Keratinocyte (primary cell): ENCODE results near the gene PIGH.

ENCODE experiments used
- EZH2 ChIP-seq: IDR thresholded peaks from one replicate; pipeline ENCODE4 v1.6.1; 2012; ENCODE audit warnings: inconsistent platforms, mild to moderate bottlenecking, low read length, moderate library complexity
- TF ChIP-seq, protein P1 (sequence below), 3 experiments: IDR thresholded peaks in 1 of 3; conservative IDR thresholded peaks in 1 of 3; optimal IDR thresholded peaks in 1 of 3; 2 replicates in 2 of 3; 3 replicates in 1 of 3; pipeline versions ENCODE3 to v1.5.1; 2011; ENCODE audit warnings: low read length in 3 of 3, mild to moderate bottlenecking in 3 of 3, moderate library complexity in 2 of 3, control low read depth in 1 of 3, inconsistent platforms in 1 of 3; ENCODE audit not compliant: insufficient read depth in 2 of 3; ENCODE audit errors: extremely low read depth in 1 of 3

DNA sequence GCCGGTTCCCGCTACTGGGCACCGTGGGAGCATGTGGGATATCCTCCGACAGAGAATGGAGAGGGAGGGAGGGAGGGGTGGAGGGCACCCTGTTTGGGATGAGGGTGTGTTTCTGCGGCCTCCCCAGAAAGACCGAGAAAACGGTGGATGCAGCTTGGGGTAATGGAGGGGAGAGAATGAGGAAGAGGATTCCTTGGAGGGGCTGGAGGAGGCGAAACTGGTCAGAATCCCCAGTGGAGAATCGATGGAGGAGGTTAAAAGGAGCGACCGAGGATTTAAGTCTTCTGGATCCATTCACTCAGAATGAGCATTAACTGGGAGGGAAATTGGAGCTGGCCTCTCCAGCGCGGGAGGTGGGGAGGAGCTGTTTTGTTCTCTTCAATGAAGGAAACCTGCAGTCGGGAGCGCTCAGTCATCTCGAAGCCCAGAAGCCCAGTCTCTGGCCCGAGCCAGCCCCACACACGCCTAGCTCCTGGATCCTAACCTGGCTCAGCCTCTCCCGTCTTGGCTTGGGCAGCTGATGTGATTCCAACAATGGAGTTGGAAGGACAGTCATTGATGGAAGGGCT is 20.2 kb upstream of the PIGH start:
- TF ChIP-seq, protein P1, sequence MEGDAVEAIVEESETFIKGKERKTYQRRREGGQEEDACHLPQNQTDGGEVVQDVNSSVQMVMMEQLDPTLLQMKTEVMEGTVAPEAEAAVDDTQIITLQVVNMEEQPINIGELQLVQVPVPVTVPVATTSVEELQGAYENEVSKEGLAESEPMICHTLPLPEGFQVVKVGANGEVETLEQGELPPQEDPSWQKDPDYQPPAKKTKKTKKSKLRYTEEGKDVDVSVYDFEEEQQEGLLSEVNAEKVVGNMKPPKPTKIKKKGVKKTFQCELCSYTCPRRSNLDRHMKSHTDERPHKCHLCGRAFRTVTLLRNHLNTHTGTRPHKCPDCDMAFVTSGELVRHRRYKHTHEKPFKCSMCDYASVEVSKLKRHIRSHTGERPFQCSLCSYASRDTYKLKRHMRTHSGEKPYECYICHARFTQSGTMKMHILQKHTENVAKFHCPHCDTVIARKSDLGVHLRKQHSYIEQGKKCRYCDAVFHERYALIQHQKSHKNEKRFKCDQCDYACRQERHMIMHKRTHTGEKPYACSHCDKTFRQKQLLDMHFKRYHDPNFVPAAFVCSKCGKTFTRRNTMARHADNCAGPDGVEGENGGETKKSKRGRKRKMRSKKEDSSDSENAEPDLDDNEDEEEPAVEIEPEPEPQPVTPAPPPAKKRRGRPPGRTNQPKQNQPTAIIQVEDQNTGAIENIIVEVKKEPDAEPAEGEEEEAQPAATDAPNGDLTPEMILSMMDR (optimal IDR thresholded peaks at IDR 0.05 in 1 of 3, IDR thresholded peaks at IDR 0.05 in 1 of 3, conservative IDR thresholded peaks at IDR 0.05 in 1 of 3; ENCODE audit: extremely low read depth in 1 of 3, insufficient read depth in 2 of 3, low read length in 3 of 3), result no peak
- TF ChIP-seq EZH2, result no peak
